NB4 (cell line): Measurements from ENCODE around the gene ELAVL1.

Source experiments
- DNase-seq: peaks from one replicate; pipeline ENCODE4 v3.0.0; 2010; ENCODE audit warnings: low read depth
- H3K4me3 ChIP-seq: one replicate; pipeline ENCODE4 v1.5.1; 2011; ENCODE audit warnings: mild to moderate bottlenecking, low read depth, low read length, moderate library complexity
- CTCF ChIP-seq: IDR thresholded peaks from one replicate; pipeline ENCODE4 v1.5.1; 2012; ENCODE audit warnings: low read depth, low read length
- MAX ChIP-seq: IDR thresholded peaks from 2 replicates; pipeline ENCODE4 v1.6.1; 2011; ENCODE audit warnings: low read depth, low read length
- MYC ChIP-seq: IDR thresholded peaks from 2 replicates; pipeline ENCODE4 v1.6.1; 2011; ENCODE audit warnings: low read depth, low read length
- POLR2A ChIP-seq: IDR thresholded peaks from 2 replicates; pipeline ENCODE4 v1.6.1; 2011; ENCODE audit warnings: mild to moderate bottlenecking; ENCODE audit not compliant: insufficient read length; ENCODE audit errors: extremely low read depth

The ELAVL1 gene

GRCh38 chr19:7934766-7935165 lies 70.7 kb downstream of the ELAVL1 start:
- DNase-seq = no peak
- TF ChIP-seq MYC = no peak
- no peak for TF ChIP-seq POLR2A
- no peak for TF ChIP-seq CTCF
- no peak for TF ChIP-seq MAX
- no peak overlapping the region for H3K4me3 ChIP-seq

GRCh38 chr19:7933828-7934725 lies 71.4 kb downstream of the ELAVL1 start:
- no peak for TF ChIP-seq POLR2A
- no peak for TF ChIP-seq MYC
- TF ChIP-seq CTCF = no peak
- no peak for TF ChIP-seq MAX
- H3K4me3 ChIP-seq = no peak overlapping the region
- DNase-seq = no peak

- H3K4me3 ChIP-seq = no peak overlapping the region
- no peak for DNase-seq
- TF ChIP-seq POLR2A (no peak), MYC (no peak), MAX (no peak), CTCF (peak; percentile 57)
Measured at GRCh38 chr19:7933411-7933810, 72.0 kb downstream of the ELAVL1 start.

GRCh38 chr19:7932930-7933300 lies 72.5 kb downstream of the ELAVL1 start:
- TF ChIP-seq MYC (no peak), POLR2A (no peak), MAX (no peak), CTCF (no peak)
- H3K4me3 ChIP-seq = no peak overlapping the region
- no peak for DNase-seq

GRCh38 chr19:7932276-7932929 lies 73.0 kb downstream of the ELAVL1 start:
- TF ChIP-seq CTCF = no peak
- no peak for TF ChIP-seq MYC
- TF ChIP-seq POLR2A = no peak
- no peak for TF ChIP-seq MAX

More at GRCh38 chr19:7932276-7932929, 73.0 kb downstream of the ELAVL1 start:
- H3K4me3 ChIP-seq = no peak overlapping the region
- no peak for DNase-seq
